ENCODE data around the gene ARNT2.

Gene ARNT2

DNA sequence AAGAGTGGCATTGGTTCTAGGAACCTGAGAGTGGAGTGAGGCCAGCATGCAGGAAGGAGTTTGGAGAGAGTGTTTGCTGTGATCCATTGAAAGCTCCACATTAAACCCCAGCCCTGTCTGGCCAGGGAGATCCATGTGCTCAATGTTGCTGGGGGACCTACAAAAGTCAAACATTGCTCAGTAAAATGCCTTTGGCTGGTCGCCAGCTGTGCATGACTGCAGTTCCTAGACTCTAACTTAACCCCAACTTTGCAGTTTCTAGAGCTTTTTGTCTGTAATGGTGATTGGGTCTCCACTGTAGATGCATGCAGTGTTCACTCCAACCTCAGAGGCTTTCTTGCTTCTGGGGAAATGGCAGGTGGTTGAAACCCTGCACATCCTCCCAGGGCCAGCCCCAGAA, 191.2 kb downstream of the ARNT2 start:
- DNase-seq (ENCODE audit: low read depth), result no peak

- DNase-seq (ENCODE audit: low read depth), result no peak
Observed at GRCh38 chr15:80596521-80596976, 192.4 kb downstream of the ARNT2 start.

DNA sequence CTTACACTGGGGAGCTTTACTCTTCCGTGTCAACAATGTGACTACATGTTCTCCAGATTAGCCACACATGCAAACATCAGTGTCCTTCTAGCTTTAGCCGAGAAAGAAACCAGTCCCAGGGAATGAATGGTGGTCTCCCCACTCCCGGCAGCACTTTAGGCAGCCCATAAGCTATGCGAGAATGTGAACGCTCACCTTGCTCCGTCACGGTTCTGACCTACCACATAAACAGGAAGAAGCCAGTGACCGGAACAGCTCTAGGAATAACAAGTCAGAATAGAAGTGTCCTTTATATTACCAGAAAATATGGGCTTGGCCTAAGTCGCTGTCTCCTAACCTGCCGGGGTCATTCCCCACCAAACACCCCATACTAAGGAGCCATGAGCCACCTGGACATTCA, 192.9 kb downstream of the ARNT2 start:
- DNase-seq (ENCODE audit: low read depth), result no peak

DNA sequence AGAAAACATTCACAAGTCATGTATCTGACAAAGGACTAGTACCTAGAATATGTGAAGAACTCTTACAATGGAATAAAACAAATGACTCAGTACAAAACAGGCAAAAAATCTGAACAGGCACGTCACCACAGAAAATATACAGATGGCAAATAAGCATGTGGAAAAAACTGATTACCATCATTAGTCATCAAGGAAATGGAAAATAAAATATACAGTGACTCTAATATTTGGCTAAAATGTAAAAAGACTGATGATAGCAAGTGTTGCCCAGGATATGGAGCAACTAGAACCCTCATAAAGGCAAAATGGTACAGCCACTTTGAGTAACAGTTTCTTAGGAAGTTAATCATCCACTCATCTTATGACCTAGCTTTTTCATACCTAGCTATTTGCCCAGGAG, 195.2 kb downstream of the ARNT2 start:
- no peak for DNase-seq (ENCODE audit: low read depth)

GRCh38 chr15:80600626-80601025, 196.4 kb downstream of the ARNT2 start:
- DNase-seq (ENCODE audit: low read depth), result no peak

DNA sequence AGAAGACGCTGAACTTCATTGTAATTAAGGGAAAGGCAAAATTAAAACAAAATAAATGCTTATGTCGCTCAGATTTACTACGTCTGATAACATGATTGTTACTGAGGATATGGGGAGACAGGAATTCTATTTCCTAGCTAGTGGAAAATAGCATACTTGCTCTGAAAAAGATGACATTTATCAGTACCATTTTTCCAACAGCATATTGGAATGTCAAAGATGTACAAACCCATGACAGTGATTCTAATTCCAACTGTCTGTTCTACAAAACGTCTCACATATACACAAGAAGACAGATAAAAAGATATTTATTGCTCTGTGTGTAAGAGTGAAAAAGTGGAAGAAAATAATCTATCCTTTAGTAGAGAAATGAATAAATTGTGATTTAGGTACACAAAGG, 197.1 kb downstream of the ARNT2 start:
- no peak for DNase-seq (ENCODE audit: low read depth)

GRCh38 chr15:80604583-80605575, 200.7 kb downstream of the ARNT2 start:
- no peak for DNase-seq (ENCODE audit: low read depth)

GRCh38 chr15:80605591-80606150, 201.5 kb downstream of the ARNT2 start:
- DNase-seq (ENCODE audit: low read depth), result no peak

DNA sequence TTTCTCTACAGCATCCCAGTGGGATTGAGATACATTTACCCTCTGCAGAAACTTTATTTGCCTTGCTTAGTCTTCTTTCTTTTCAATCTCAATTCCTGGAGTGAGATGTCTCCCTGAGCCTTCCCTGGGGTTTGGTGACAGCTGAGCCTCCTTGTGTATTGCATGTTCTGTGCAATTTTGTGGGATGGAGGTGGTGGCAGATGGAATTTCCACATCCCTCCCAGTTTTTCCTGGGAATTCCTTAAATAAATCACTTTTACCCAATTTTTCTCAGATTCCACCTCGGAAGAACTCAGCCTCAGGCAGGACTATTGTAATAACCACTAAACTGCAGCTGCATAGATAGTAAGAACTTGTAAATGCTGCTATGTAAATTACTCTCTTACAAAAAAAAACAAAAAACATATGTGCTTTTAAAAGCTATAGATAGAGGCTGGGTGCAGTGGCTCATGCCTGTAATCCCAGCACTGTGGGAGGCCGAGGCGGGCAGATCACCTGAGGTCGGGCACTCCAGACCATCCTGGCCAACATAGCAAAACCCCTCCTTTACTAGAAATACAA, 202.4 kb downstream of the ARNT2 start:
- DNase-seq (ENCODE audit: low read depth), result no peak

GRCh38 chr15:80607287-80607980, 203.3 kb downstream of the ARNT2 start:
- no peak for DNase-seq (ENCODE audit: low read depth)

GRCh38 chr15:80608688-80609087, 204.5 kb downstream of the ARNT2 start:
- no peak for DNase-seq (ENCODE audit: low read depth)

GRCh38 chr15:80609091-80609490, 204.9 kb downstream of the ARNT2 start:
- DNase-seq (ENCODE audit: low read depth), result no peak

GRCh38 chr15:80609512-80609946, 205.3 kb downstream of the ARNT2 start:
- no peak for DNase-seq (ENCODE audit: low read depth)

GRCh38 chr15:80611543-80612080, 207.4 kb downstream of the ARNT2 start:
- DNase-seq (ENCODE audit: low read depth), result no peak

GRCh38 chr15:80612118-80612823, 208.1 kb downstream of the ARNT2 start:
- no peak for DNase-seq (ENCODE audit: low read depth)

DNA sequence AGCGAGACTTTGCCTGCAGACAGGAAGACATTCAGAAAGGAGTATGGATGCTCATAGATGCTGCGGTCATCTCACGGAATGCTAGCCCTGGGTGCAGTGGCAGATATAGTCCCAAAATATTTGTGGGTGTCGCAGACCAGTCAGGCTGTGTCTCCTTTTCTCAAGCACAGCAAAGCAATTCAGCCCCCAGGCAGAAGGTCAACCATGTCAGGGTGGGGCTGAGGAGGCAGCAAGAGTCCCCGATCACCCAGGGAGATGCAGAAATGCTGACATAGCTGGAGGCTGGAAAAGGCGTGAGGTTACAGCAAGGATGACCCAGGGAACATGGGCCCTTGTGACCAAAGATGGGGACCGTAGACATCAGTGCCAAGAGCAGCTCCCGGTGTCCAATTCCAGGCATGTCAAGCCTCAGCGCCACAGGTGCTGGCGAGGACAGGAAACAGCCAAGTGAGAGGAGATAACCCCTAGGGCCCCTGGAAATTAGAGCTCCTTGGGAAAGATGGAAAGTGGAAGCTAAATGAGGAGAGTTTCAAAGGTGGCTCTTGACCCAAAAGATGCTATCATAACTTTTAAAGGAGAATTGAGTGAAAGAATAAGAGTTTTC, 209.7 kb downstream of the ARNT2 start:
- DNase-seq (ENCODE audit: low read depth), result no peak

GRCh38 chr15:80614711-80615360, 210.7 kb downstream of the ARNT2 start:
- no peak for DNase-seq (ENCODE audit: low read depth)

DNA sequence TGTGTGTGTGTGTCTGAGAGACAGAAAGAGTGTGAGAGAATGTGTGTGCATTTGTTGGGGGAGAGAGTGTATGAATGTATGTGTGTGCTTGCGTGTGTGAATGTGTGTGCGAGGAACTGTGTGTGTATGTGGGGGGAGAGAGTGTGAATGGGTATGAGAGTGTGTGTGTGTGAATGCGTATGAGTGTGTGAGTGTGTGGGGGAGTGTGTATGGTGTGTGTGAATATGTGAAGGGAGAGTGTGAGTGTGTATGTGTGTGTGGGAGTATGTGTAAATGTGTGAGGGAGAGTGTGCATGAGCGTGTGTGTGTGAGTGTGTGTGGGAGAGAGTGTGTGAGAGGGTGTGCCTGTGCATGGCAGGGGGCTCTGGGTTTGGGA, 211.2 kb downstream of the ARNT2 start:
- DNase-seq (ENCODE audit: low read depth), result no peak

GRCh38 chr15:80615783-80616391, 211.7 kb downstream of the ARNT2 start:
- no peak for DNase-seq (ENCODE audit: low read depth)
